Mesenchymal stem cell (in vitro differentiated cells and primary cell): Measurements from ENCODE around the gene ZNF844.

ENCODE experiments used
- DNase-seq: peaks from one replicate; pipeline ENCODE4 v3.0.0-alpha.2; 2013
- H2AFZ ChIP-seq: one replicate; pipeline ENCODE4 v1.6.1; 2013; ENCODE audit warnings: low read depth, mild to moderate bottlenecking, control low read depth, inconsistent platforms, low read length, moderate library complexity
- H2AK5ac ChIP-seq: 2 replicates; pipeline ENCODE4 v1.6.1; 2013; ENCODE audit warnings: low read length, moderate library complexity, mild to moderate bottlenecking, inconsistent platforms; ENCODE audit not compliant: severe bottlenecking
- H2BK120ac ChIP-seq: one replicate; pipeline ENCODE4 v1.6.1; 2013; ENCODE audit warnings: low read depth, mild to moderate bottlenecking, inconsistent platforms, low read length, moderate library complexity
- H2BK12ac ChIP-seq, 2 experiments: one replicate each; pipeline ENCODE4 v1.6.1; 2013; ENCODE audit warnings: inconsistent platforms in 2 of 2, low read length in 2 of 2, mild to moderate bottlenecking in 2 of 2, moderate library complexity in 2 of 2, control low read depth in 1 of 2
- H2BK15ac ChIP-seq: one replicate; pipeline ENCODE4 v1.6.1; 2013; ENCODE audit warnings: mild to moderate bottlenecking, low read depth, inconsistent platforms; ENCODE audit not compliant: poor library complexity, severe bottlenecking
- H2BK5ac ChIP-seq: 2 replicates; pipeline ENCODE4 v1.6.1; 2013; ENCODE audit warnings: low read depth, mild to moderate bottlenecking, low read length, control low read depth, inconsistent platforms; ENCODE audit not compliant: poor library complexity, severe bottlenecking
- H3K14ac ChIP-seq, 2 experiments: one replicate each; pipeline ENCODE4 v1.6.1; 2013; ENCODE audit warnings: inconsistent platforms in 2 of 2, low read length in 2 of 2, control low read depth in 1 of 2, mild to moderate bottlenecking in 1 of 2, moderate library complexity in 1 of 2
- H3K18ac ChIP-seq, 2 experiments: one replicate each; pipeline ENCODE4 v1.6.1; 2013; ENCODE audit warnings: inconsistent platforms in 2 of 2, low read length in 2 of 2, control low read depth in 1 of 2, low read depth in 1 of 2, mild to moderate bottlenecking in 1 of 2
- H3K23ac ChIP-seq, 2 experiments: one replicate each; pipeline ENCODE4 v1.6.1; 2013; ENCODE audit warnings: inconsistent platforms in 2 of 2, low read length in 2 of 2, mild to moderate bottlenecking in 2 of 2, moderate library complexity in 2 of 2, control low read depth in 1 of 2
- H3K27ac ChIP-seq: 2 replicates; pipeline ENCODE4 v1.5.1; 2013; ENCODE audit warnings: mild to moderate bottlenecking, moderate library complexity, low read length, control low read depth, inconsistent platforms; ENCODE audit not compliant: poor library complexity, severe bottlenecking
- H3K27me3 ChIP-seq, 2 experiments: 2 replicates each; pipeline versions ENCODE4 v1.6.1 to v1.7.0; 2013; ENCODE audit warnings: low read length in 2 of 2, mild to moderate bottlenecking in 2 of 2, moderate library complexity in 2 of 2, control low read depth in 1 of 2, inconsistent platforms in 1 of 2; ENCODE audit not compliant: control insufficient read depth in 1 of 2, insufficient read depth in 1 of 2
- H3K36me3 ChIP-seq, 2 experiments: 2 replicates each; pipeline versions ENCODE4 v1.6.1 to v1.7.0; 2013; ENCODE audit warnings: low read length in 2 of 2, control low read depth in 1 of 2, inconsistent platforms in 1 of 2, low read depth in 1 of 2, mild to moderate bottlenecking in 1 of 2; ENCODE audit not compliant: insufficient read depth in 2 of 2, control insufficient read depth in 1 of 2
- H3K4ac ChIP-seq, 2 experiments: one replicate each; pipeline ENCODE4 v1.6.1; 2013; ENCODE audit warnings: inconsistent platforms in 2 of 2, low read length in 2 of 2, mild to moderate bottlenecking in 2 of 2, moderate library complexity in 2 of 2, control low read depth in 1 of 2, low read depth in 1 of 2
- H3K4me1 ChIP-seq: 2 replicates; pipeline ENCODE4 v1.6.1; 2013; ENCODE audit warnings: low read depth, low read length, control low read depth; ENCODE audit not compliant: control insufficient read depth, insufficient read depth
- H3K4me2 ChIP-seq: 2 replicates; pipeline ENCODE4 v1.6.1; 2013; ENCODE audit warnings: low read length, mild to moderate bottlenecking, inconsistent platforms; ENCODE audit not compliant: poor library complexity, severe bottlenecking
- H3K4me3 ChIP-seq, 2 experiments: 2 replicates each; pipeline versions ENCODE4 v1.5.1 to v1.7.0; 2013; ENCODE audit warnings: low read length in 2 of 2, mild to moderate bottlenecking in 2 of 2, control low read depth in 1 of 2, low read depth in 1 of 2; ENCODE audit not compliant: insufficient read depth in 1 of 2
- H3K79me1 ChIP-seq: replicated peaks from 2 replicates; pipeline ENCODE4 v1.6.1; 2013; ENCODE audit warnings: mild to moderate bottlenecking, control low read depth, low read length, inconsistent platforms; ENCODE audit not compliant: poor library complexity, severe bottlenecking
- H3K9ac ChIP-seq: 2 replicates; pipeline ENCODE4 v1.7.0; 2013; ENCODE audit warnings: mild to moderate bottlenecking, low read length, moderate library complexity
- H3K9me3 ChIP-seq: 2 replicates; pipeline ENCODE4 v1.7.0; 2013; ENCODE audit warnings: mild to moderate bottlenecking, low read length; ENCODE audit not compliant: control insufficient read depth
- H4K8ac ChIP-seq: one replicate; pipeline ENCODE4 v1.6.1; 2013; ENCODE audit warnings: inconsistent platforms, mild to moderate bottlenecking, low read length, moderate library complexity
- H4K91ac ChIP-seq: one replicate; pipeline ENCODE4 v1.6.1; 2013; ENCODE audit warnings: mild to moderate bottlenecking, low read length, inconsistent platforms
- WGBS: methylation state at CpG from one replicate; pipeline ENCODE4 v1.1.7; 2013; ENCODE audit warnings: mixed read lengths; 5-methylcytosine and 5-hydroxymethylcytosine counted together

The ZNF844 gene

DNA sequence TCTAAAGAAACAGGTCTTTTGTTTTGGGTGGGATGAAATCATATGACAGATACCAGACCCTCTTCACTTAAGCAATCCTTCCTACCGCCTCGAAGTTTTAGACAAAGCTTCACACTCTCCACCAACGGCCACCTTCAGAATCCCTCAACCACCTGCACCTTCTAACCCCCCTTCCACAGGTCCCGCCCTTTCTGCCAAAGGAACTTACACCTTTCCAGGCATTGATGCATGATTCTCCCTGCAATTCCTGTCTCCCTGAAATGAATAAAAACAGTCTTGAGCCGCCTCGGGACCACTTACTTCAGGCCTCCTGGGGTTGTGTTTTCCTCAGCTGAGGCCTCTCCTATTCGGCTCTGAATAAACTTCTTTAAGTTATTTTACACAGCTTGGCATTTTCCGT, 29.9 kb upstream of the ZNF844 start:
- Histone ChIP-seq H4K8ac (no peak overlapping the region), H2BK12ac (no peak overlapping the region), H3K14ac (no peak overlapping the region), H3K9me3 (peaks cover 3% of the 10 kb centered on the region), H3K79me1 (peaks cover 8% of the 10 kb centered on the region), H3K18ac (no peak overlapping the region), H2AFZ (no peak overlapping the region), H3K36me3 (peaks cover 0 to 3% of the 10 kb centered on the region in 2 experiments), H3K4me1 (peaks cover 5% of the 10 kb centered on the region), H3K27me3 (no peaks in the 10 kb centered on the region), H3K23ac (no peak overlapping the region), H3K9ac (peak overlapping the region; percentile 98), H3K4ac (no peak overlapping the region), H2BK15ac (no peak overlapping the region), H2BK5ac (no peak overlapping the region), H3K4me2 (peak overlapping the region; percentile 64), H2BK120ac (no peak overlapping the region), H3K4me3 (peak overlapping the region in 1 of 2 experiments; percentile 90), H2AK5ac (no peak overlapping the region), H3K27ac (no peak overlapping the region), H4K91ac (no peak overlapping the region)
- no peak for DNase-seq
- WGBS, result 48% methylated on average over 7 of the region's 8 CpGs

DNA sequence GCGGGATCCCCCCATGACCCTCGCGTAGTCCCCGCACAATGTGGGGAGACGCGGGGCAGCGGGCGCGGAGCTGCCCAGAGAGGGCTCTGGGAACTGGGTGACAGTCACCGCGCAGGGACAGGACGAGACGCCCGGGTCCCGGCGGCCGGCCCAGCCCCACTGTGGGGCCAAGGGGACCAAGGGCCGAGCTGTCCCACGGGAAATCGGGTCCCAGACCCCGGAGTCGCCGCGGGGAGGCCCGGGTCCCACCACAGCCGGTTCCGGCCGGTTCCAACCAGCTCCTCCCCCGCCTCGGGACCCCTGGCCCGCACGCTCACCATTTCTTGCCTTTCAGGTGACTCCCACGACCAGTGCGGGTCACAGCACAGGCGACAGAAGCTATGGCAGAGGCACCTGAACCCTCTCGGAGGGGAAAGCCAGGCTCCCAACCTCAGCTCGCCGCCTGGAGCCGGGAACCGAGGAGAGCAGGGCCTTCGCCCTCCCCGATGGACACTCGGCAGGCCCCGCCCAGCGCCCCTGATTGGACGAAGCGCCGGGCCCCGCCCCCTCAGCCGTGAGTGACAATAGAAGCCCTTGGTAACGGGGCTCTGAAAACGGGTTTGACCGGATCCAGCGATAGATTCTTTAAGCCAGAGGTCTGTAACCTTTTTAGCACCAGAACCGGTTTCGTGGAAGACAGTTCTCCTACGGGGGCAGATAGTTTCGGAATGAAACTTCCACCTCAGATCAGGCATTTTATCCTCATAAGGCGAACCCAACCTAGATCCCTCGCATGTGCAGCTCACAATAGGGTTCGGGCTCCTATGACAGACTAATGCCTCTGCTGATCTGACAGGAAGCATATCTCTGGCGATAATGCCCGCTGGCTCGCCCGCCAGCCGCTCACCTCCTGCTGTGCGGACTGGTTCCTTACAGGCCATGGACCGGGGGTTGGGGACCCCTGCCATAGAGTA, 29.0 kb upstream of the ZNF844 start, which contains the start of gene ZNF433:
Gene ZNF433 (minus strand): TSS at position 460 of the 953 bp plus-strand sequence. CDS start 140 bp downstream, at position 320.
- H3K9ac ChIP-seq, result peak within 1 kb of the TSS; percentile 98
- peak within 1 kb of the TSS in 1 of 2 experiments; percentile 69 for H3K23ac ChIP-seq
- peak; percentile 89 for DNase-seq
- H3K4me1 ChIP-seq, result peaks cover 5% of the 10 kb centered on the region
- peaks cover 8% of the 10 kb centered on the region for H3K79me1 ChIP-seq
- peak within 1 kb of the TSS; percentile 93 to 94 for H3K18ac ChIP-seq
- peaks cover 3% of the 10 kb centered on the region for H3K9me3 ChIP-seq
- peak within 1 kb of the TSS; percentile 84 for H4K8ac ChIP-seq
- no peaks in the 10 kb centered on the region for H3K36me3 ChIP-seq
- peak within 1 kb of the TSS; percentile 60 to 73 for H3K4ac ChIP-seq
- H4K91ac ChIP-seq, result peak within 1 kb of the TSS; percentile 45
- no peak within 1 kb of the TSS for H2AK5ac ChIP-seq
- peak within 1 kb of the TSS; percentile 66 for H3K27ac ChIP-seq
- peak within 1 kb of the TSS; percentile 80 for H2BK15ac ChIP-seq
- peak within 1 kb of the TSS; percentile 90 to 96 for H3K4me3 ChIP-seq
- H2BK12ac ChIP-seq, result peak within 1 kb of the TSS in 1 of 2 experiments; percentile 71
- H3K4me2 ChIP-seq, result peak within 1 kb of the TSS; percentile 94
- WGBS, result 2% methylated on average over 59 of the region's 68 CpGs
- peak within 1 kb of the TSS; percentile 100 for H2AFZ ChIP-seq
- peak within 1 kb of the TSS in 1 of 2 experiments; percentile 97 for H3K14ac ChIP-seq
- peak within 1 kb of the TSS; percentile 25 for H2BK5ac ChIP-seq
- H3K27me3 ChIP-seq, result no peaks in the 10 kb centered on the region
- H2BK120ac ChIP-seq, result peak within 1 kb of the TSS; percentile 15

DNA sequence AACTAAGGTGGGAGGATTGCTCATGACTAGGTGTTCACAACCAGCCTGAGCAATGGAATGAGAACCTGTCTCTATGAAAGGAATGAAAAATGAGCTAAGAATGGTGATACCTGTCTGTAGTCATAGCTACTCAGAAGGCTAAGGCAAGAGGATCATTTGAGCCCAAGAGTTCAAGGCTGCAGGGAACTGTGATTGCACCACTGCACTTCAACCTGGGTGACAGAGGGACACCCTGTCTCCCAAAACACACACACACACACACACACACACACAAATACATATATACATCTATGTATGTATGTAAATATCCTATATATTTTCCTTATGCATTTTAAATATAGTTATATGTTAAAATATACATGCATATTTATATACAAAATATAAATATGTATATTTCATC, 21.6 kb upstream of the ZNF844 start:
- H3K18ac ChIP-seq, result no peak overlapping the region

DNA sequence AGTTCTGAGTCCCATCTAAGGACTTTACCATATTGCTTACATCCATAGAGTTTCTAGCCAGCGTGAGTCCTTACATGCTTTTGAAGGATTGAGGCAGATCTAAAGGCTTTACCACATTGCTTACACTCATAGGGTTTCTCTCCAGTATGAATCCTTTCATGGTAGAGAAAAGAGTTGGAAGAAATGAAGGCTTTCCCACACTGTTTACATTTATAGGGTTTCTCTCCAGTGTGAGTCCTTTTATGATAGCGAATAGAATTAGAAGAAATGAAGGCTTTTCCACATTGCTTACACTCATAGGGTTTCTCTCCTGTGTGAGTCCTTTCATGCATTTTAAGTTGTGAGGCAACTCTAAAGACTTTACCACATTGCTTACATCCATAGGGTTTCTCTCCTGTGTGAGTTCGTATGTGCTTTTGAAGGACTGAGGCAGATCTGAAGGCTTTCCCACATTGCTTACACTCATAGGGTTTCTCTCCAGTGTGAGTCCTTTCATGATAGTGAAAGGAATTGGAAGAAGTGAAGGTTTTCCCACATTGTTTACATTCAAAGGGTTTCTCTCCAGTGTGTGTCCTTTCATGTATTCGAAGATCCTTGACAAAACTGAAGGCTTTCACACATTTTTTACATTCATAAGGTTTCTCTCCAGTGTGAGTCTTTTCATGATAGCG, 20.6 kb upstream of the ZNF844 start:
- Histone ChIP-seq H3K9ac (no peak overlapping the region), H2BK5ac (no peak overlapping the region), H4K91ac (no peak overlapping the region), H3K4me1 (no peaks in the 10 kb centered on the region), H2AFZ (no peak overlapping the region), H3K14ac (no peak overlapping the region), H3K4ac (no peak overlapping the region), H3K4me2 (no peak overlapping the region), H3K9me3 (peaks cover 50% of the 10 kb centered on the region), H2BK15ac (no peak overlapping the region), H3K79me1 (no peaks in the 10 kb centered on the region), H2BK12ac (no peak overlapping the region), H3K18ac (no peak overlapping the region), H3K27ac (no peak overlapping the region), H3K23ac (no peak overlapping the region), H4K8ac (no peak overlapping the region), H3K4me3 (peak overlapping the region in 1 of 2 experiments; percentile 45), H2AK5ac (no peak overlapping the region), H3K36me3 (no peaks in the 10 kb centered on the region), H3K27me3 (no peaks in the 10 kb centered on the region), H2BK120ac (no peak overlapping the region)
- DNase-seq, result no peak
- 100% methylated on average over 4 of the region's 5 CpGs for WGBS

More for the DNA sequence above, 21.6 kb upstream of the ZNF844 start:
- Histone ChIP-seq H2BK120ac (no peak overlapping the region), H2BK15ac (no peak overlapping the region), H3K4me1 (no peaks in the 10 kb centered on the region), H3K27me3 (no peaks in the 10 kb centered on the region), H3K4me3 (peak overlapping the region in 1 of 2 experiments; percentile 32), H3K4me2 (no peak overlapping the region), H3K9me3 (peaks cover 49% of the 10 kb centered on the region), H3K79me1 (no peaks in the 10 kb centered on the region), H3K4ac (no peak overlapping the region), H2BK12ac (no peak overlapping the region), H4K8ac (no peak overlapping the region), H3K9ac (no peak overlapping the region), H3K14ac (no peak overlapping the region), H4K91ac (no peak overlapping the region), H3K27ac (no peak overlapping the region), H2AK5ac (no peak overlapping the region), H2BK5ac (no peak overlapping the region), H3K23ac (no peak overlapping the region), H3K36me3 (no peaks in the 10 kb centered on the region), H2AFZ (no peak overlapping the region)
- DNase-seq, result no peak
